ENCODE measurements around the gene COPG1. TPM values are rescaled to one million over a fixed set of nuclear protein-coding genes. Genes with fewer than 3 reads are reported as not detected.

COPG1 gene
- total RNA-seq, 1 donor from 2014 or later, result 276 TPM

DNA sequence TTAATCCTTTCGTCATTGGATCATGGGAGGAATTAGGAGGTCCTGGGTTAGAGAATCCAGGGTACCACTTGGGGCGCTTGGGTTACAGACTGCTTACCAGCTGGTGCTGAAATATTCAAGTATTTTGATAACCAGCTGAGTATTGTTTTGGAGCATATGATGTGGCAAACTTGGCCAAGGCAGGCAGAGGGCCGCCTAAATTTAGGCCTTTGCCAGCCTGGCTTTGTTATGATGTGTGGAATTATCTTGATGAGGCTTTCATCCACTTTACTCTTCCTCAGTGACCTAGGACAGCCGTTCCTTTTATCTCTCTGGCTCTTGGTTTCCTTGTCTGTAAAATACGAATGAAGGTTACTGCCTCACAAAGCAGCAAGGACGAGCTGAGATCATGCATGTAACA is 6.9 kb downstream of the COPG1 start:
- Mint-ChIP-seq H3K4me3 (ENCODE audit: unreplicated experiment) (no peak overlapping the region), H3K9me3 (ENCODE audit: low read depth) (no peaks in the 10 kb centered on the region), H3K27ac (ENCODE audit: unreplicated experiment) (no peak overlapping the region), H3K36me3 (ENCODE audit: low read depth) (peaks cover 61% of the 10 kb centered on the region), H3K27me3 (ENCODE audit: low read depth) (no peaks in the 10 kb centered on the region), H3K4me1 (ENCODE audit: low read depth) (peaks cover 11% of the 10 kb centered on the region)
- TF ChIP-seq, protein P1, sequence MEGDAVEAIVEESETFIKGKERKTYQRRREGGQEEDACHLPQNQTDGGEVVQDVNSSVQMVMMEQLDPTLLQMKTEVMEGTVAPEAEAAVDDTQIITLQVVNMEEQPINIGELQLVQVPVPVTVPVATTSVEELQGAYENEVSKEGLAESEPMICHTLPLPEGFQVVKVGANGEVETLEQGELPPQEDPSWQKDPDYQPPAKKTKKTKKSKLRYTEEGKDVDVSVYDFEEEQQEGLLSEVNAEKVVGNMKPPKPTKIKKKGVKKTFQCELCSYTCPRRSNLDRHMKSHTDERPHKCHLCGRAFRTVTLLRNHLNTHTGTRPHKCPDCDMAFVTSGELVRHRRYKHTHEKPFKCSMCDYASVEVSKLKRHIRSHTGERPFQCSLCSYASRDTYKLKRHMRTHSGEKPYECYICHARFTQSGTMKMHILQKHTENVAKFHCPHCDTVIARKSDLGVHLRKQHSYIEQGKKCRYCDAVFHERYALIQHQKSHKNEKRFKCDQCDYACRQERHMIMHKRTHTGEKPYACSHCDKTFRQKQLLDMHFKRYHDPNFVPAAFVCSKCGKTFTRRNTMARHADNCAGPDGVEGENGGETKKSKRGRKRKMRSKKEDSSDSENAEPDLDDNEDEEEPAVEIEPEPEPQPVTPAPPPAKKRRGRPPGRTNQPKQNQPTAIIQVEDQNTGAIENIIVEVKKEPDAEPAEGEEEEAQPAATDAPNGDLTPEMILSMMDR (IDR thresholded peaks at IDR 0.05), result no peak
- peak; percentile 6 for DNase-seq (ENCODE audit: low spot score)

DNA sequence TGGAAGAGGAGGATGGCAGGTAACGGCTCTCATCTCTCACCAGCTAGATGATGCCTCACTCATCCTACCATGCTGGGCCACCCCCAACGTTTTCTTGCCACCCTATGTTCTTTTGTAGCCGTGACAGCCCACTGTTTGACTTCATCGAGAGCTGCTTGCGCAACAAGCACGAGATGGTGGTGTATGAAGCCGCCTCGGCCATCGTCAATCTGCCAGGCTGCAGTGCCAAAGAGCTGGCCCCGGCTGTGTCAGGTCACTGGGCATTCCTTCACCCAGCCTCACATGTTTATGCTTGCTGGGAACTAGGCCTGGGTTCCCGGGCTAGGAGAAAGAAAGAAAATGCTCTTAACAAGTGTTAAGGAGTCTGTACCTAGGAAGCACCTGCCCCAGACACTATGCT is 8.2 kb downstream of the COPG1 start:
- Mint-ChIP-seq H3K9me3 (ENCODE audit: low read depth) (no peaks in the 10 kb centered on the region), H3K36me3 (ENCODE audit: low read depth) (peaks cover 64% of the 10 kb centered on the region), H3K27me3 (ENCODE audit: low read depth) (no peaks in the 10 kb centered on the region), H3K27ac (ENCODE audit: unreplicated experiment) (no peak overlapping the region), H3K4me3 (ENCODE audit: unreplicated experiment) (no peak overlapping the region), H3K4me1 (ENCODE audit: low read depth) (peaks cover 3% of the 10 kb centered on the region)
- peak; percentile 69 for DNase-seq (ENCODE audit: low spot score)
- TF ChIP-seq, protein P1 (IDR thresholded peaks at IDR 0.05), result no peak

DNA sequence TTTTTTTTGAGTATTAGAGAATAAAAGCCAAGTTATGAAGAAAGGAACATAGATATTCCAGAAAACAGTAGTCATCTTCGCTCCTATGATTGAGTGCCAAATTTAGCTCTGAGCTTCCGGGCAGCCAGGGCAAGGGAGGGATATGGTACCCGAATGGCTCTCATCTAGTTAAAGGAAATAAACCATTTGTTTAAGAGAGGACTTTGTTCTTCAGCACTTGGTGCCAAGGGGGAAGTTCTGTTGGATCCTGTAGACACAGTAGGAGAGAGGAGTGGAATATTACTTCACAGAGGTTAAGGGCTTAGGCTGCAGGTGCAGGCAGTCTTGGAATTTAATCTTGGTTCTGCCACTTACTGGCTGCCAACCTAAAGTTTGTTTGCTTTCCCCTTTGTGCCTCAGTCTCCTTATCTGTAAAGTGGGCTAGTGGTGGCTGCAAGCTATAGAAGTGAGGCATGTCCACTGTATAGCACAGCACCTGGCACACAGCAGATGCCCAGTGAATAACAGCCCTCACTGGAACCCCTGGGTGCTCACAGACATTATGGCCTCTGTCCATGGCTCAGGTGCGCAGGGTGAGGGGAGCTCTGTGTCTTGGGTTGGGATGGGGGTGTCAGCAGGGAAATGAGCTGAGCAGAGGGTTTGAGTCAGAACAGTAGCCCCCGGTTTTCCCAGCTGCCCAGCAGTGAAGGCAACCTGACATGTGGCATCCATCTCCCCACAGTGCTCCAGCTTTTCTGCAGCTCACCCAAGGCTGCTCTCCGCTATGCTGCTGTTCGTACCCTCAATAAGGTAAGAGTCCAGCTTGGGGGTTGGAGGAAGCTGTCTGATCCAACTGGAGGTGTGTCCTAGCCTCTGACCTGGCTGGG is 10.4 kb downstream of the COPG1 start:
- Mint-ChIP-seq H3K36me3 (ENCODE audit: low read depth) (peaks cover 62% of the 10 kb centered on the region), H3K4me1 (ENCODE audit: low read depth) (no peaks in the 10 kb centered on the region), H3K4me3 (ENCODE audit: unreplicated experiment) (no peak overlapping the region), H3K27ac (ENCODE audit: unreplicated experiment) (peak overlapping the region; percentile 63), H3K9me3 (ENCODE audit: low read depth) (no peaks in the 10 kb centered on the region), H3K27me3 (ENCODE audit: low read depth) (no peaks in the 10 kb centered on the region)
- peak; percentile 37 for DNase-seq (ENCODE audit: low spot score)
- TF ChIP-seq, protein P1 (IDR thresholded peaks at IDR 0.05), result no peak

DNA sequence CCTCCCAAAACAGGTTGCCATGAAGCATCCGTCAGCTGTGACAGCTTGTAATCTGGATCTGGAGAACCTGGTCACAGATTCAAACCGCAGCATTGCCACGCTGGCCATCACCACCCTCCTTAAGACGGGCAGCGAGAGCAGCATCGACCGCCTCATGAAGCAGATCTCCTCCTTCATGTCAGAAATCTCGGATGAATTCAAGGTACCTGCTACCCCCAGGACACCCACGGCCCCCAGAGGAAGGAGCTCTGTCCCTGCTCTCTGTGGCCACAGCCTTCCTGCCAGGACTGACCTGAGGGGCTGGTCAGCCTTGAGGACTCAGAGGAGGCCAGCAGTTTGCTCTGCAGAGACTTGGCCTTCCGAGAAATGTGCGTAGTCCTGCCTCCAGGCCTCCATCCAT is 11.2 kb downstream of the COPG1 start:
- no peaks in the 10 kb centered on the region for H3K27me3 Mint-ChIP-seq (ENCODE audit: low read depth)
- TF ChIP-seq, protein P1 (IDR thresholded peaks at IDR 0.05), result no peak
- no peak overlapping the region for H3K4me3 Mint-ChIP-seq (ENCODE audit: unreplicated experiment)
- no peaks in the 10 kb centered on the region for H3K4me1 Mint-ChIP-seq (ENCODE audit: low read depth)
- H3K27ac Mint-ChIP-seq (ENCODE audit: unreplicated experiment), result no peak overlapping the region
- DNase-seq (ENCODE audit: low spot score), result peak; percentile 68
- H3K9me3 Mint-ChIP-seq (ENCODE audit: low read depth), result no peaks in the 10 kb centered on the region
- H3K36me3 Mint-ChIP-seq (ENCODE audit: low read depth), result peaks cover 59% of the 10 kb centered on the region

DNA sequence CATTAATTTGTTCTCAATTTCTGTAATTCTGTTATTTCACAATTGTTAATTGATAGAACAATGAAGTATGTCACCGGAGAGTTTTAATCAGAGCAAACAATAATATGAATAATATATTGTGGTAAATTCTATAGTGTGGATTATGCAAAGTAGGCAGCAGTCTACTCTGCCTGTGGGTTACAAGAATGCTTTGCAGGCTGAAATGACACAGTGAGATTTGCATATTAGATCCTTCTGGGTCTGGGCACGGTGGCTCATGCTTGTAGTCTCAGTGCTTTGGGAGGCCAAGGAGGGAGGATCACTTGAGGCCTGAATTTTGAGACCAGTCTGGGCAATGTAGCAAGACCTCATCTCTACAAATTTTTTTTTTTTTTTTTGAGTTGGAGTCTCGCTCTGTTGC is 12.5 kb downstream of the COPG1 start:
- H3K9me3 Mint-ChIP-seq (ENCODE audit: low read depth), result no peaks in the 10 kb centered on the region
- H3K27ac Mint-ChIP-seq (ENCODE audit: unreplicated experiment), result no peak overlapping the region
- TF ChIP-seq, protein P1 (IDR thresholded peaks at IDR 0.05), result no peak
- H3K27me3 Mint-ChIP-seq (ENCODE audit: low read depth), result no peaks in the 10 kb centered on the region
- no peak overlapping the region for H3K4me3 Mint-ChIP-seq (ENCODE audit: unreplicated experiment)
- DNase-seq (ENCODE audit: low spot score), result peak; percentile 4
- peaks cover 60% of the 10 kb centered on the region for H3K36me3 Mint-ChIP-seq (ENCODE audit: low read depth)
- no peaks in the 10 kb centered on the region for H3K4me1 Mint-ChIP-seq (ENCODE audit: low read depth)

Data from chondrocyte (in vitro differentiated cells).